RWPE2 (cell line): ENCODE measurements around the gene TULP4.

ENCODE experiments used
- ATAC-seq: fragments of 200-7000 bp; cut with Tn5 transposase; 3 replicates; pipeline ENCODE4 v1.9.1; 2021; ENCODE audit warnings: low read depth
- DNase-seq: peaks from one replicate; pipeline ENCODE4 v3.0.0-alpha.2; 2020; ENCODE audit warnings: low spot score
- H3K27ac ChIP-seq: fragments of 450-650 bp; 2 replicates; pipeline ENCODE4 v1.5.1; 2017; ENCODE audit warnings: mild to moderate bottlenecking; ENCODE audit not compliant: poor library complexity, severe bottlenecking
- H3K27me3 ChIP-seq: fragments of 250-450 bp; sonication (Bioruptor Pico); 2 replicates; pipeline ENCODE4 v1.5.1; 2021; ENCODE audit warnings: mild to moderate bottlenecking, moderate library complexity; ENCODE audit not compliant: insufficient read depth, poor library complexity, severe bottlenecking
- H3K36me3 ChIP-seq: fragments of 250-450 bp; sonication (Bioruptor Pico); 2 replicates; pipeline ENCODE4 v1.5.1; 2020; ENCODE audit warnings: low read depth, mild to moderate bottlenecking, moderate library complexity
- H3K4me1 ChIP-seq: fragments of 250-450 bp; sonication (Bioruptor Pico); 2 replicates; pipeline ENCODE4 v1.5.1; 2021; ENCODE audit warnings: mild to moderate bottlenecking, moderate library complexity; ENCODE audit not compliant: insufficient read depth, poor library complexity, severe bottlenecking
- H3K4me3 ChIP-seq: fragments of 250-450 bp; sonication (Bioruptor Pico); 2 replicates; pipeline ENCODE4 v1.5.1; 2021; ENCODE audit warnings: mild to moderate bottlenecking, moderate library complexity; ENCODE audit not compliant: severe bottlenecking
- H3K9me3 ChIP-seq: fragments of 250-450 bp; sonication (Bioruptor Pico); 2 replicates; pipeline ENCODE4 v1.5.1; 2021; ENCODE audit warnings: mild to moderate bottlenecking, moderate library complexity; ENCODE audit not compliant: severe bottlenecking
- CTCF ChIP-seq: fragments of 450-650 bp; IDR thresholded peaks from one replicate; pipeline ENCODE4 v1.5.1; 2017; ENCODE audit warnings: mild to moderate bottlenecking, moderate library complexity; ENCODE audit not compliant: poor library complexity, severe bottlenecking

TULP4 gene

GRCh38 chr6:158505194-158505593 lies 192.9 kb downstream of the TULP4 start:
- H3K27me3 ChIP-seq: no peaks in the 10 kb centered on the region
- no peak overlapping the region for H3K4me3 ChIP-seq
- no peak for DNase-seq
- H3K4me1 ChIP-seq: peaks cover 2% of the 10 kb centered on the region
- ATAC-seq: no peak
- H3K9me3 ChIP-seq: no peaks in the 10 kb centered on the region
- H3K36me3 ChIP-seq: peaks cover 4% of the 10 kb centered on the region; the same call in 1 of the 2 replicates
- no peak for TF ChIP-seq CTCF
- no peak overlapping the region for H3K27ac ChIP-seq

GRCh38 chr6:158506601-158507000 lies 194.3 kb downstream of the TULP4 start:
- Histone ChIP-seq H3K36me3 (peaks cover 4% of the 10 kb centered on the region; the same call in 1 of the 2 replicates), H3K4me1 (no peaks in the 10 kb centered on the region), H3K4me3 (no peak overlapping the region), H3K9me3 (no peaks in the 10 kb centered on the region), H3K27ac (no peak overlapping the region), H3K27me3 (no peaks in the 10 kb centered on the region)
- TF ChIP-seq CTCF: peak; percentile 6
- ATAC-seq: no peak
- no peak for DNase-seq

- peaks cover 4% of the 10 kb centered on the region; the same call in 1 of the 2 replicates for H3K36me3 ChIP-seq
- no peak overlapping the region for H3K4me3 ChIP-seq
- no peak for ATAC-seq
- H3K9me3 ChIP-seq: no peaks in the 10 kb centered on the region
- H3K27me3 ChIP-seq: no peaks in the 10 kb centered on the region
- no peak for DNase-seq
- no peaks in the 10 kb centered on the region for H3K4me1 ChIP-seq
- H3K27ac ChIP-seq: no peak overlapping the region
- TF ChIP-seq CTCF: no peak
Measured at GRCh38 chr6:158507174-158507573, 194.9 kb downstream of the TULP4 start.

- no peak overlapping the region for H3K4me3 ChIP-seq
- H3K27me3 ChIP-seq: no peaks in the 10 kb centered on the region
- no peak for DNase-seq
- peaks cover 4% of the 10 kb centered on the region; the same call in 1 of the 2 replicates for H3K36me3 ChIP-seq
- no peak for TF ChIP-seq CTCF
- ATAC-seq: no peak
- no peak overlapping the region for H3K27ac ChIP-seq
- no peaks in the 10 kb centered on the region for H3K9me3 ChIP-seq
- no peaks in the 10 kb centered on the region for H3K4me1 ChIP-seq
Measured at GRCh38 chr6:158508450-158508849, 196.2 kb downstream of the TULP4 start.

- no peak for TF ChIP-seq CTCF
- Histone ChIP-seq H3K36me3 (peaks cover 4% of the 10 kb centered on the region; the same call in 1 of the 2 replicates), H3K4me1 (no peaks in the 10 kb centered on the region), H3K4me3 (no peak overlapping the region), H3K9me3 (no peaks in the 10 kb centered on the region), H3K27ac (no peak overlapping the region), H3K27me3 (no peaks in the 10 kb centered on the region)
- ATAC-seq (no peak), DNase-seq (no peak)
Measured at GRCh38 chr6:158509465-158509864, 197.2 kb downstream of the TULP4 start.
